ENCODE measurements around the gene ZBTB20. TPM values are rescaled to one million over a fixed set of nuclear protein-coding genes. Genes with fewer than 3 reads are reported as not detected.

Gene ZBTB20
- total and polyA plus RNA-seq, 2 donors (not counting 1 experiment from before 2014, with no cell fraction given), result 4.0 to 22.5 TPM

DNA sequence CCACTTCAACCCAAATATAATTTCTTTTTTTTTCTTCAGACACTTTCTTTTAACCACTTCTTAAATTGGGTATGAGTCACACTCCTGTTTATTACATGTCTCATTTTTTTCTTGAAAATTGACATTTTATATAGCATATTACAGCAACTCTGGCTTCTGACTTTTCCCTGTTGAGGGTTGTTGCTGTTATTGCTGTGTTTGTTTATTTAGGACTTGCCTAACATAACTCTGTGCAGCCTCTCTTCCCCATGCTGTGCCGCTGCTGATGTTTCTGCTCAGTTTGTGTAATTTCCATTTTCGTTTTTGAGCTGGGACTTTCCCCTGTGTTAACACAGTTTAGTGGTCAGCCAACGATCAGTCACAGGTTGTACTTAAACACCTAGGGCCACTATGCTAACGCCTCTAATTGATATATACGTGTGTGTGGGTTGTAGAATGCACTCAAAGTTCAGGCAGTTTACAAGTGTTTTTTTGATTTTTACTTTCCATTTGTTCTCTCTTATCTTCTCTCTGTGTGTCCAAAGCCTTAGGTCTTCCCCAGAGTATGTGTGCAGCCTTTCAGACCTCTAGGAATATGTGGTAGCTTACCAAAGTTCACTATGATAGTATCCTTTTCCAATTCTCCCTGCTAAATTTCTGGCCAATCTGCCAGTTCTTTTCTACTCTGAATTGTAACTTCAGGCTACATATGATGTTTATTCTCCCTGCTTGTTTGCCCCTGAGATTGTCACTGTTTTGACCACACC is 337.2 kb downstream of the ZBTB20 start:
- Histone ChIP-seq H3K9me3 (ENCODE audit: control insufficient read depth, insufficient read depth, low read depth, low read length) (no peaks in the 10 kb centered on the region), H3K4me3 (replicated peaks in 1 of 4; ENCODE audit: control extremely low read depth in 1 of 4, insufficient read depth in 1 of 4, low read depth in 3 of 4, low read length in 4 of 4) (peak overlapping the region in 1 of 4 experiments; percentile 21), H3K4me1 (ENCODE audit: control insufficient read depth, extremely low read depth, insufficient read depth, low read length) (peaks cover 2% of the 10 kb centered on the region), H3K9ac (ENCODE audit: insufficient read depth, low read length) (no peak overlapping the region), H3K4me2 (ENCODE audit: extremely low read depth, insufficient read depth, low read length) (peak overlapping the region; percentile 73), H3K27me3 (ENCODE audit: control insufficient read depth, insufficient read depth, low read length) (no peaks in the 10 kb centered on the region), H3K79me2 (ENCODE audit: control insufficient read depth, insufficient read depth, low read length) (no peaks in the 10 kb centered on the region), H4K20me1 (ENCODE audit: control insufficient read depth, extremely low read depth, insufficient read depth, low read length) (no peaks in the 10 kb centered on the region), H2AFZ (ENCODE audit: low read length) (peak overlapping the region; percentile 39), H3K36me3 (ENCODE audit: control insufficient read depth, insufficient read depth, low read length) (no peaks in the 10 kb centered on the region), H3K27ac (ENCODE audit: insufficient read depth, low read length) (no peak overlapping the region)
- peak; percentile 8 to 74 for DNase-seq (ENCODE audit: low read depth in 2 of 2)
- TF ChIP-seq, protein P1, sequence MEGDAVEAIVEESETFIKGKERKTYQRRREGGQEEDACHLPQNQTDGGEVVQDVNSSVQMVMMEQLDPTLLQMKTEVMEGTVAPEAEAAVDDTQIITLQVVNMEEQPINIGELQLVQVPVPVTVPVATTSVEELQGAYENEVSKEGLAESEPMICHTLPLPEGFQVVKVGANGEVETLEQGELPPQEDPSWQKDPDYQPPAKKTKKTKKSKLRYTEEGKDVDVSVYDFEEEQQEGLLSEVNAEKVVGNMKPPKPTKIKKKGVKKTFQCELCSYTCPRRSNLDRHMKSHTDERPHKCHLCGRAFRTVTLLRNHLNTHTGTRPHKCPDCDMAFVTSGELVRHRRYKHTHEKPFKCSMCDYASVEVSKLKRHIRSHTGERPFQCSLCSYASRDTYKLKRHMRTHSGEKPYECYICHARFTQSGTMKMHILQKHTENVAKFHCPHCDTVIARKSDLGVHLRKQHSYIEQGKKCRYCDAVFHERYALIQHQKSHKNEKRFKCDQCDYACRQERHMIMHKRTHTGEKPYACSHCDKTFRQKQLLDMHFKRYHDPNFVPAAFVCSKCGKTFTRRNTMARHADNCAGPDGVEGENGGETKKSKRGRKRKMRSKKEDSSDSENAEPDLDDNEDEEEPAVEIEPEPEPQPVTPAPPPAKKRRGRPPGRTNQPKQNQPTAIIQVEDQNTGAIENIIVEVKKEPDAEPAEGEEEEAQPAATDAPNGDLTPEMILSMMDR (conservative IDR thresholded peaks at IDR 0.05 in 1 of 2, IDR thresholded peaks at IDR 0.05 in 1 of 2; ENCODE audit: low read depth in 1 of 2, low read length in 2 of 2), result no peak
- no peak for TF ChIP-seq EZH2 (IDR thresholded peaks at IDR 0.05; ENCODE audit: low read length, missing control alignments)

DNA sequence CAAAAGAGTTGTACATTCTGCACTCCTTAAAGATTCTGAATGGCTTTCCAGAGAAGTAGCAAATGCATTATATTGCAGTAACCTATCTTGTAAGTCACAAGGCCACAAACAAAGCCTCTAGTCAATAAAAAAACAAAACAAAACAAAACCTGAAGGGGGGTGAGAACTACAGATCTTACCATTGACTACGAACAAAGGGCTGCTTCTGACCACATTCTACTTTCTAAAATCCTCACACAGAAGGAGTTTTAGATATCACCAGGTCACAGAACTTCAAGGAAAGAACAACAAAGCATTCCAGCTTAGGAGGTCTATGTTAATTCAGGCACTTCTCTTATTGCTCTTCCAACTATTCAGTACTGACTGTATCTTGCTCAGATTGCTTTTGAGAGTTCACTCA is 343.0 kb downstream of the ZBTB20 start:
- Histone ChIP-seq H3K4me2 (ENCODE audit: extremely low read depth, insufficient read depth, low read length) (no peak overlapping the region), H3K9ac (ENCODE audit: insufficient read depth, low read length) (no peak overlapping the region), H3K9me3 (ENCODE audit: control insufficient read depth, insufficient read depth, low read depth, low read length) (no peaks in the 10 kb centered on the region), H2AFZ (ENCODE audit: low read length) (no peak overlapping the region), H4K20me1 (ENCODE audit: control insufficient read depth, extremely low read depth, insufficient read depth, low read length) (no peaks in the 10 kb centered on the region), H3K4me1 (ENCODE audit: control insufficient read depth, extremely low read depth, insufficient read depth, low read length) (no peaks in the 10 kb centered on the region), H3K27me3 (ENCODE audit: control insufficient read depth, insufficient read depth, low read length) (no peaks in the 10 kb centered on the region), H3K4me3 (replicated peaks in 1 of 4; ENCODE audit: control extremely low read depth in 1 of 4, insufficient read depth in 1 of 4, low read depth in 3 of 4, low read length in 4 of 4) (no peak overlapping the region), H3K36me3 (ENCODE audit: control insufficient read depth, insufficient read depth, low read length) (no peaks in the 10 kb centered on the region), H3K27ac (ENCODE audit: insufficient read depth, low read length) (no peak overlapping the region), H3K79me2 (ENCODE audit: control insufficient read depth, insufficient read depth, low read length) (no peaks in the 10 kb centered on the region)
- no peak for DNase-seq (ENCODE audit: low read depth in 2 of 2)
- no peak for TF ChIP-seq EZH2 (IDR thresholded peaks at IDR 0.05; ENCODE audit: low read length, missing control alignments)
- TF ChIP-seq, protein P1 (conservative IDR thresholded peaks at IDR 0.05 in 1 of 2, IDR thresholded peaks at IDR 0.05 in 1 of 2; ENCODE audit: low read depth in 1 of 2, low read length in 2 of 2), result no peak

- no peaks in the 10 kb centered on the region for H3K36me3 ChIP-seq (ENCODE audit: control insufficient read depth, insufficient read depth, low read length)
- H3K79me2 ChIP-seq (ENCODE audit: control insufficient read depth, insufficient read depth, low read length), result no peaks in the 10 kb centered on the region
- no peaks in the 10 kb centered on the region for H3K9me3 ChIP-seq (ENCODE audit: control insufficient read depth, insufficient read depth, low read depth, low read length)
- peak overlapping the region; percentile 28 for H3K4me2 ChIP-seq (ENCODE audit: extremely low read depth, insufficient read depth, low read length)
- H3K27ac ChIP-seq (ENCODE audit: insufficient read depth, low read length), result no peak overlapping the region
- H3K4me3 ChIP-seq (replicated peaks in 1 of 4; ENCODE audit: control extremely low read depth in 1 of 4, insufficient read depth in 1 of 4, low read depth in 3 of 4, low read length in 4 of 4), result no peak overlapping the region
- H3K9ac ChIP-seq (ENCODE audit: insufficient read depth, low read length), result no peak overlapping the region
- TF ChIP-seq, protein P1 (conservative IDR thresholded peaks at IDR 0.05 in 1 of 2, IDR thresholded peaks at IDR 0.05 in 1 of 2; ENCODE audit: low read depth in 1 of 2, low read length in 2 of 2), result no peak
- no peak for TF ChIP-seq EZH2 (IDR thresholded peaks at IDR 0.05; ENCODE audit: low read length, missing control alignments)
- no peaks in the 10 kb centered on the region for H3K4me1 ChIP-seq (ENCODE audit: control insufficient read depth, extremely low read depth, insufficient read depth, low read length)
- peak; percentile 2 to 15 for DNase-seq (ENCODE audit: low read depth in 2 of 2)
- no peaks in the 10 kb centered on the region for H3K27me3 ChIP-seq (ENCODE audit: control insufficient read depth, insufficient read depth, low read length)
- H4K20me1 ChIP-seq (ENCODE audit: control insufficient read depth, extremely low read depth, insufficient read depth, low read length), result no peaks in the 10 kb centered on the region
- H2AFZ ChIP-seq (ENCODE audit: low read length), result no peak overlapping the region
These were observed 343.9 kb downstream of the ZBTB20 start for GRCh38 chr3:114803042-114803695.
